HuH-7 (cell line): Measurements from ENCODE around the gene RNF222.

ENCODE experiments used
- DNase-seq: peaks from one replicate; pipeline ENCODE4 v3.0.0; 2011; ENCODE audit warnings: low spot score

Gene RNF222

DNA sequence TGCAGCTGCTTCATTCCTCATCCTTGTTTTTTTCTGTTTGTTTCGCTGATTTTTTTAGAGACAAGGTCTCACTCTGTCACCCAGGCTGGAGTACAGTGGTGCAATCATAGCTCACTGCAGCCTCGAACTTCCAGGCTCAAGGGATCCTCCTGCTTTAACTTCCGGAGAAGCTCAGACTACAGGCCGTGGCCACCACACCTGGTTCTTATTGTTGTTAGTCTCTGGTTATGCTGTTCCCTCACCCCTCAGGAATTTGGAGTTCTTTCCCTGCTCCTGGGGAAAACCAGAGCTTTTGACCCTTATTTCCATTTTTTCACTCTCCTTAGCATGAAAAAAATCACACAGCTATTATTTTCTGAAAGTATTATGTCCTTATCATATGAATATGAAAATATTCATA is 56.2 kb downstream of the RNF222 start:
- no peak for DNase-seq
